Measurements from ENCODE around the gene ADK. TPM values are rescaled to one million over a fixed set of nuclear protein-coding genes. Genes with fewer than 3 reads are reported as not detected.

Gene ADK
- polyA plus RNA-seq, 1 experiment = 41.9 TPM

- Histone ChIP-seq H3K9me3 (ENCODE audit: control insufficient read depth, insufficient read depth, low read length) (peaks cover 10% of the 10 kb centered on the region), H3K27ac (ENCODE audit: low read depth, low read length) (no peak overlapping the region), H3K4me3 (ENCODE audit: low read depth, low read length) (no peak overlapping the region), H3K27me3 (ENCODE audit: control insufficient read depth, insufficient read depth, low read length) (no peaks in the 10 kb centered on the region)
- TF ChIP-seq CTCF (IDR thresholded peaks at IDR 0.05; ENCODE audit: low read depth, low read length) = no peak
- no peak for DNase-seq (ENCODE audit: low read depth, low spot score)
- CTCF ChIA-PET = no interaction called here
- POLR2A ChIA-PET = no interaction called here
These were observed 486.7 kb downstream of the ADK start for GRCh38 chr10:74637685-74638084.

DNA sequence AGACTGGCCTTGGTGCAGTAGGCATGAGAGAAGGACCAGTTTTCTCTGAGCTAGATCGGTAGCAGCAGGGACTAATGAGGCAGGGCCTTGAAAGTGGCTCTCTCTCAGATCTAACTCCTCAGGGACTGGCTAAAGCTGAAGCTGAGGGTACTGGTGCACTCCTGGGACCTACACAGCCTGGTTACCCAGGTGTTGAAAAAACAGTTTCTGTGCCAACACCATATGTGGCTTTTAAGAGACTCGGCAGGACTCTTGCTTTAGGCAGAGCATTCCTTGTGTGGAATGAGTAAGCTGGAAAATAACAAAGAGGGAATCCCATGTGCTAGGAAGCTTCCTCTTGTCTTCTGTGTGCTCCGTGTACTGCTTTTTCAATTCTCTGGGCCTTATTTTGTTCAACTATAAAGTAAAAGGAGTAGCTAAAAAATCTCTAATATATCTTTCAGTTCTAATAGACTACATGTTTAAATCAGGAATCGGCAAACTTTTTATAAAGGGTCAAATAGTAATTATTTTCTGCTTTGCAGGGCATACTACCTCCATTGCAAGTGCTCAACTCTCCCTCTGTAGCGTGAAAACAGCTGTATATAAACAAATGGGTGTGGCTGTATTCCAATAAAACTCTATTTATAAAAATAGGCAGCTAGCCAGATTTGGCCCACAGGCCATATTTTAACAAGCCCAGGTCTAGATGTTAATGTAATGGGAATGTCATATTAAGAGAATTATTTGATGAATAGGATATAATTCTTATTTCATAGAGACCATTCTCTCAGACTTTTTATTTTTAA is 489.3 kb downstream of the ADK start:
- Histone ChIP-seq H3K27ac (ENCODE audit: low read depth, low read length) (no peak overlapping the region), H3K9me3 (ENCODE audit: control insufficient read depth, insufficient read depth, low read length) (peaks cover 4% of the 10 kb centered on the region; the same call in 1 of the 2 replicates), H3K27me3 (ENCODE audit: control insufficient read depth, insufficient read depth, low read length) (no peaks in the 10 kb centered on the region), H3K4me3 (ENCODE audit: low read depth, low read length) (no peak overlapping the region)
- ChIA-PET POLR2A (no interaction called here), CTCF (no interaction called here)
- TF ChIP-seq CTCF (IDR thresholded peaks at IDR 0.05; ENCODE audit: low read depth, low read length) = no peak
- DNase-seq (ENCODE audit: low read depth, low spot score) = no peak

- no peak overlapping the region for H3K4me3 ChIP-seq (ENCODE audit: low read depth, low read length)
- H3K27me3 ChIP-seq (ENCODE audit: control insufficient read depth, insufficient read depth, low read length) = no peaks in the 10 kb centered on the region
- no peak for TF ChIP-seq CTCF (IDR thresholded peaks at IDR 0.05; ENCODE audit: low read depth, low read length)
- DNase-seq (ENCODE audit: low read depth, low spot score) = no peak
- no peak overlapping the region for H3K27ac ChIP-seq (ENCODE audit: low read depth, low read length)
- ChIA-PET CTCF (no interaction called here), POLR2A (no interaction called here)
- peaks cover 4% of the 10 kb centered on the region; the same call in 1 of the 2 replicates for H3K9me3 ChIP-seq (ENCODE audit: control insufficient read depth, insufficient read depth, low read length)
These were observed 490.6 kb downstream of the ADK start for GRCh38 chr10:74641659-74642058.

- Histone ChIP-seq H3K27me3 (ENCODE audit: control insufficient read depth, insufficient read depth, low read length) (no peaks in the 10 kb centered on the region), H3K4me3 (ENCODE audit: low read depth, low read length) (no peak overlapping the region), H3K27ac (ENCODE audit: low read depth, low read length) (no peak overlapping the region), H3K9me3 (ENCODE audit: control insufficient read depth, insufficient read depth, low read length) (peaks cover 4% of the 10 kb centered on the region; the same call in 1 of the 2 replicates)
- ChIA-PET POLR2A (no interaction called here), CTCF (interaction anchor here (0.6 kb wide), 1 partner anchor 457 kb away, joined by 3 read pairs; no protein-coding TSS in a partner anchor)
- no peak for TF ChIP-seq CTCF (IDR thresholded peaks at IDR 0.05; ENCODE audit: low read depth, low read length)
- DNase-seq (ENCODE audit: low read depth, low spot score) = no peak
These were observed 492.0 kb downstream of the ADK start for GRCh38 chr10:74642901-74643595.

DNA sequence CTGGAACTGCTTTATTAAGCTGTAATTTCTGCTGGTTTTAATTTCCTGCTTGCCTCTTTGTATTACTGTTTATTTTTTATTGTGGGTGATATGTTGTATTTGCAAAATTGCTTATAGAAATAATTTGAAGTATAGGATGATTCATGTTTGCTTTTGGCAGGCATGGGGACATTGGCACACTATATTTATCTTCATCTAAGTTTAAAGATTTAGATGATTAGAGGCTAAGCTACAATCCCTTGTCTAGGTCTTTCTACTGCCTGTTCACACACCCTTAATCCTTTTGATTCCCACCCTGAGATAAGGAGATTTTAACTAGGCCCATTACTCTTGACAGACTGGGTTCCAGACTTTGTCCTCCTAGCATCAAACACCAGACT is 492.6 kb downstream of the ADK start:
- DNase-seq (ENCODE audit: low read depth, low spot score) = no peak
- TF ChIP-seq CTCF (IDR thresholded peaks at IDR 0.05; ENCODE audit: low read depth, low read length) = no peak
- Histone ChIP-seq H3K4me3 (ENCODE audit: low read depth, low read length) (no peak overlapping the region), H3K9me3 (ENCODE audit: control insufficient read depth, insufficient read depth, low read length) (peaks cover 4% of the 10 kb centered on the region; the same call in 1 of the 2 replicates), H3K27ac (ENCODE audit: low read depth, low read length) (no peak overlapping the region), H3K27me3 (ENCODE audit: control insufficient read depth, insufficient read depth, low read length) (no peaks in the 10 kb centered on the region)
- POLR2A ChIA-PET = no interaction called here
- CTCF ChIA-PET = interaction anchor here (0.6 kb wide), 1 partner anchor 457 kb away, joined by 3 read pairs; no protein-coding TSS in a partner anchor

All from AG04450 (cell line).